Measurements from ENCODE around the gene ST6GALNAC1. TPM values are rescaled to one million over a fixed set of nuclear protein-coding genes. Genes with fewer than 3 reads are reported as not detected.
"Not testable (repeated sequence)": the region's sequence is repeated elsewhere in the genome, so short reads cannot be mapped to it uniquely, and the experiment has no call there.

Gene ST6GALNAC1
- total and polyA plus RNA-seq, 2 of the 13 experiments (the other 11 are each of a cell fraction or from before 2014, with no cell fraction given): not detected

DNA sequence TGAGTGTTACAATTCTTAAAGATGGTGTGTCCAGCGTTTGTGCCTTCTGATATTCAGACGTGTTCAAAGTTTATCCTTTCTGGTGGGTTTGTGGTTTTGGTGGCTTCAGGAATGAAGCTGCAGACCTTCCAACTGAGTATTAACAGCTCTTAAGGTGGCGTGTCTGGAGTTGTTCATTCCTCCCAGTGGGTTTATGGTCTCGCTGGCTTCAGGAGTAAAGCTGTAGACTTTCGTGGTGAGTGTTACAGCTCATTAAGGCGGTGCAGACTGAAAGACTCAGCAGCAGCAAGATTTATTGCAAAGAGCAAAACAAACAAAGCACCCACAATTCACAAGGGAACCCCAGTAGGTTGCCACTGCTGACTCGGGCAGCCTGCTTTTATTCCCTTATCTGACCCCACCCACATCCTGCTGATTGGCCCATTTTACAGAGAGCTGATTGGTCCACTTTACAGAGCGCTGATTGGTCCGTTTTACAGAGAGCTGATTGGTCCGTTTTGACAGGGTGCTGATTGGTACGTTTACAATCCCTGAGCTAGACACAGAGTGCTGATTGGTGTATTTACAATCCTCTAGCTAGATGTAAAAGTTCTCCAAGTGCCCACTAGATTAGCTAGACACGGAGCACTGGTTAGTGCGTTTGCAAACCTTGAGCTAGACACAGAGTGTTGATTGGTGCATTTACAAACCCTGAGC, 29.3 kb downstream of the ST6GALNAC1 start:
- in situ Hi-C loops (cut with HindIII; ENCODE audit: extremely low pct_ligation_motif_present, low pct_unique_long_range_greater_than_20kb); H3K79me2 ChIP-seq (ENCODE audit: insufficient read depth, low read length); FAIRE-seq; H3K9me3 ChIP-seq (ENCODE audit: low read length); ATAC-seq; H4K20me1 ChIP-seq (ENCODE audit: insufficient read depth, low read length); H3K4me3 ChIP-seq (replicated peaks in 1 of 3; ENCODE audit: insufficient read depth in 1 of 3, low read depth in 2 of 3, low read length in 3 of 3); DNase-seq (ENCODE audit: low spot score); H3K27me3 ChIP-seq (ENCODE audit: control insufficient read depth in 1 of 2, insufficient read depth in 2 of 2, low read length in 2 of 2); CTCF ChIA-PET (ENCODE audit: low intra/inter-chr PET ratio, low total read pairs); H3K36me3 ChIP-seq (replicated peaks in 1 of 2; ENCODE audit: control insufficient read depth in 1 of 2, insufficient read depth in 2 of 2, low read length in 2 of 2); BruUV-seq (replicated peaks): not testable (repeated sequence)
- H3K9ac ChIP-seq (ENCODE audit: insufficient read depth, low read depth, low read length): 0 out of 2 replicates have a peak overlapping the region, but pooled peaks have one; percentile 49
- WGBS (ENCODE audit: low lambda C conversion rate): 77% methylated on average over 13 of the region's 13 CpGs
- H3K4me1 ChIP-seq (ENCODE audit: insufficient read depth, low read length): peaks cover 34% of the 10 kb centered on the region
- H3K4me2 ChIP-seq (ENCODE audit: low read depth, low read length): peak overlapping the region; percentile 95
- POLR2A ChIA-PET: interaction anchor here (0.8 to 4.2 kb wide), 16 partner anchors 9 to 260 kb away, joined by 3 to 39 read pairs (median 5); partner anchors contain the start of gene PRPSAP1
- intact Hi-C loops (cut with micrococcal nuclease; ENCODE audit: unreplicated experiment): loop anchor here (5.0 kb wide), 1 partner anchor 57 kb away; no protein-coding TSS in a partner anchor
- TF ChIP-seq NFYC (CRISPR knock-in tag; IDR thresholded peaks at IDR 0.05) (peak; percentile 71), ZNF703 (CRISPR knock-in tag; IDR thresholded peaks at IDR 0.05; ENCODE audit: borderline replicate concordance) (0 out of 2 replicates have a peak, but pooled peaks have one; percentile 30), NFYB (CRISPR knock-in tag; IDR thresholded peaks at IDR 0.05) (peak; percentile 66)
- TF ChIP-seq, protein P1, sequence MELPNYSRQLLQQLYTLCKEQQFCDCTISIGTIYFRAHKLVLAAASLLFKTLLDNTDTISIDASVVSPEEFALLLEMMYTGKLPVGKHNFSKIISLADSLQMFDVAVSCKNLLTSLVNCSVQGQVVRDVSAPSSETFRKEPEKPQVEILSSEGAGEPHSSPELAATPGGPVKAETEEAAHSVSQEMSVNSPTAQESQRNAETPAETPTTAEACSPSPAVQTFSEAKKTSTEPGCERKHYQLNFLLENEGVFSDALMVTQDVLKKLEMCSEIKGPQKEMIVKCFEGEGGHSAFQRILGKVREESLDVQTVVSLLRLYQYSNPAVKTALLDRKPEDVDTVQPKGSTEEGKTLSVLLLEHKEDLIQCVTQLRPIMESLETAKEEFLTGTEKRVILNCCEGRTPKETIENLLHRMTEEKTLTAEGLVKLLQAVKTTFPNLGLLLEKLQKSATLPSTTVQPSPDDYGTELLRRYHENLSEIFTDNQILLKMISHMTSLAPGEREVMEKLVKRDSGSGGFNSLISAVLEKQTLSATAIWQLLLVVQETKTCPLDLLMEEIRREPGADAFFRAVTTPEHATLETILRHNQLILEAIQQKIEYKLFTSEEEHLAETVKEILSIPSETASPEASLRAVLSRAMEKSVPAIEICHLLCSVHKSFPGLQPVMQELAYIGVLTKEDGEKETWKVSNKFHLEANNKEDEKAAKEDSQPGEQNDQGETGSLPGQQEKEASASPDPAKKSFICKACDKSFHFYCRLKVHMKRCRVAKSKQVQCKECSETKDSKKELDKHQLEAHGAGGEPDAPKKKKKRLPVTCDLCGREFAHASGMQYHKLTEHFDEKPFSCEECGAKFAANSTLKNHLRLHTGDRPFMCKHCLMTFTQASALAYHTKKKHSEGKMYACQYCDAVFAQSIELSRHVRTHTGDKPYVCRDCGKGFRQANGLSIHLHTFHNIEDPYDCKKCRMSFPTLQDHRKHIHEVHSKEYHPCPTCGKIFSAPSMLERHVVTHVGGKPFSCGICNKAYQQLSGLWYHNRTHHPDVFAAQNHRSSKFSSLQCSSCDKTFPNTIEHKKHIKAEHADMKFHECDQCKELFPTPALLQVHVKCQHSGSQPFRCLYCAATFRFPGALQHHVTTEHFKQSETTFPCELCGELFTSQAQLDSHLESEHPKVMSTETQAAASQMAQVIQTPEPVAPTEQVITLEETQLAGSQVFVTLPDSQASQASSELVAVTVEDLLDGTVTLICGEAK (IDR thresholded peaks at IDR 0.05): not testable (repeated sequence)
- TF ChIP-seq, protein P1 (CRISPR knock-in tag; IDR thresholded peaks at IDR 0.05): 0 out of 2 replicates have a peak, but pooled peaks have one; percentile 35
- peak overlapping the region; percentile 57 for H3K27ac ChIP-seq (ENCODE audit: extremely low read length, insufficient read depth, low read length)
- H2AFZ ChIP-seq (ENCODE audit: low read length): peak overlapping the region; percentile 10

All from HepG2 (cell line).